Stimulated activated naive CD8-positive, alpha-beta T cell treated with anti-CD3 and anti-CD28 coated beads, Interleukin-15, amount 100 ng/mL, for 72 hours (primary cell): ENCODE measurements around the gene POLK.
"Not testable (repeated sequence)": the region's sequence is repeated elsewhere in the genome, so short reads cannot be mapped to it uniquely, and the experiment has no call there.

ENCODE experiments used
- ATAC-seq: fragments of 150-1000 bp; cut with Tn5 transposase; 2 replicates; pipeline ENCODE4 v1.10.0; 2021; ENCODE audit warnings: mild to moderate bottlenecking, moderate library complexity
- DNase-seq, 2 donors: peaks; one replicate each; pipeline ENCODE4 v3.0.0; 2021 to 2022
- H3K27ac Mint-ChIP-seq, 2 donors: one replicate each; pipeline ENCODE4 v1.8.0; 2022; ENCODE audit warnings: mild to moderate bottlenecking in 2 of 2, mixed read lengths in 2 of 2, moderate library complexity in 2 of 2
- H3K27me3 Mint-ChIP-seq: one replicate; pipeline ENCODE4 v1.8.0; 2022; ENCODE audit warnings: mixed read lengths
- H3K4me1 Mint-ChIP-seq: one replicate; pipeline ENCODE4 v1.8.0; 2022; ENCODE audit warnings: mild to moderate bottlenecking, mixed read lengths
- H3K4me3 Mint-ChIP-seq, 2 donors: one replicate each; pipeline ENCODE4 v1.8.0; 2022; ENCODE audit warnings: mild to moderate bottlenecking in 2 of 2, mixed read lengths in 2 of 2, moderate library complexity in 1 of 2
- H3K9me3 Mint-ChIP-seq, 2 donors: one replicate each; pipeline ENCODE4 v1.8.0; 2022; ENCODE audit warnings: mixed read lengths in 2 of 2

Gene POLK

GRCh38 chr5:75524071-75524470 lies 12.4 kb downstream of the POLK start:
- peak overlapping the region in 1 of 2 donors; percentile 28 for H3K27ac Mint-ChIP-seq
- H3K4me1 Mint-ChIP-seq = peaks cover 57% of the 10 kb centered on the region
- peaks cover 5 to 19% of the 10 kb centered on the region in 2 donors for H3K9me3 Mint-ChIP-seq
- ATAC-seq (peak; percentile 95), DNase-seq (no peak)
- peak overlapping the region; percentile 30 to 46 for H3K4me3 Mint-ChIP-seq
- H3K27me3 Mint-ChIP-seq = no peaks in the 10 kb centered on the region

GRCh38 chr5:75524591-75524990 lies 12.9 kb downstream of the POLK start:
- no peaks in the 10 kb centered on the region for H3K27me3 Mint-ChIP-seq
- DNase-seq (no peak), ATAC-seq (no peak)
- H3K4me3 Mint-ChIP-seq = peak overlapping the region in 1 of 2 donors; percentile 55
- peaks cover 54% of the 10 kb centered on the region for H3K4me1 Mint-ChIP-seq
- H3K27ac Mint-ChIP-seq = peak overlapping the region in 1 of 2 donors; percentile 28
- peaks cover 5 to 13% of the 10 kb centered on the region in 2 donors for H3K9me3 Mint-ChIP-seq

GRCh38 chr5:75525344-75525743 lies 13.7 kb downstream of the POLK start:
- peaks cover 48% of the 10 kb centered on the region for H3K4me1 Mint-ChIP-seq
- DNase-seq (no peak), ATAC-seq (no peak)
- H3K4me3 Mint-ChIP-seq = peak overlapping the region; percentile 38 to 55
- peaks cover 5 to 8% of the 10 kb centered on the region in 2 donors for H3K9me3 Mint-ChIP-seq
- peak overlapping the region in 1 of 2 donors; percentile 5 for H3K27ac Mint-ChIP-seq
- H3K27me3 Mint-ChIP-seq = no peaks in the 10 kb centered on the region

GRCh38 chr5:75526070-75526469 lies 14.4 kb downstream of the POLK start:
- Mint-ChIP-seq H3K9me3 (peaks cover 4 to 5% of the 10 kb centered on the region in 2 donors), H3K4me3 (peak overlapping the region; percentile 32 to 41), H3K27me3 (no peaks in the 10 kb centered on the region), H3K27ac (peak overlapping the region in 1 of 2 donors; percentile 19), H3K4me1 (peaks cover 48% of the 10 kb centered on the region)
- DNase-seq = no peak
- no peak for ATAC-seq

- no peak overlapping the region for H3K4me3 Mint-ChIP-seq
- ATAC-seq = no peak
- no peaks in the 10 kb centered on the region for H3K27me3 Mint-ChIP-seq
- no peak for DNase-seq
- peaks cover 33% of the 10 kb centered on the region for H3K4me1 Mint-ChIP-seq
- no peak overlapping the region for H3K27ac Mint-ChIP-seq
- peaks cover 5 to 8% of the 10 kb centered on the region in 2 donors for H3K9me3 Mint-ChIP-seq
Measured at GRCh38 chr5:75529185-75529584, 17.5 kb downstream of the POLK start.

DNA sequence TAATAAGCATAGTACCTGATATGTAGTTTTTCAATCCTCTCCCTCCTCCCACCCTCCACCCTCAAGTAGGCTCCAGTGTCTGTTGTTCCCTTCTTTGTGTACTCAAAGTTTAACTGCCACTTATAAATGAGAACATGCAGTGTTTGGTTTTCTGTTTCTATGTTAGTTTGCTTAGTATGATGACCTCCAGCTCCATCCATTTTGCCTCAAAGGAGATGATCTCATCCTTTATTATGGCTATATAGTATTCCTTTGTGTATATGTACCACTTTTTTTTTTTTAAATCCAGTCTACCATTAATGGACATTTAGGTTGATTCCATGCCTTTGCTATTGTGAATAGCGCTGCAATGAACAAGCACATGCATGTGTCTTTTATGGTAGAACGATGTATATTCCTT lies 20.5 kb downstream of the POLK start:
- no peak for DNase-seq
- Mint-ChIP-seq H3K4me1 (peaks cover 33% of the 10 kb centered on the region), H3K27ac (no peak overlapping the region), H3K9me3 (peaks cover 14 to 23% of the 10 kb centered on the region in 2 donors), H3K27me3 (no peaks in the 10 kb centered on the region), H3K4me3 (no peak overlapping the region)
- ATAC-seq = no peak

DNA sequence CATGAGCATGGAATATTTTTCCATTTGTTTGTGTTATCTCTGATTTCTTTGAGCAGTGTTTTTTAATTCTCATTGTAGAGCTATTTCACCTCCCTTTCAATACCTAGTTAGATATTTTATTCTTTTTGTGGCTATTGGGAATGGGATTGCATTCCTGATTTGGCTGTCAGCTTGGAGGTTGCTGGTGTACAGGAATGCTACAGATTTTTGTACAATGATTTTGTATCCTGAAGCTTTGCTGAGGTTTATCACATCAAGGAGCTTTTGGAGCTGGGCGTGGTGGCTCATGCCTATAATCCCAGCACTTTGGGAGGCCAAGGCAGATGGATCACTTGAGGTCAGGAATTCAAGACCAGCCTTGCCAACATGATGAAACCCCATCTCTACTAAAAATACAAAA lies 22.0 kb downstream of the POLK start:
- DNase-seq, ATAC-seq, H3K4me3 Mint-ChIP-seq, H3K27ac Mint-ChIP-seq, H3K27me3 Mint-ChIP-seq: not testable (repeated sequence)
- peaks cover 36% of the 10 kb centered on the region for H3K4me1 Mint-ChIP-seq
- peaks cover 14 to 23% of the 10 kb centered on the region in 2 donors for H3K9me3 Mint-ChIP-seq

DNA sequence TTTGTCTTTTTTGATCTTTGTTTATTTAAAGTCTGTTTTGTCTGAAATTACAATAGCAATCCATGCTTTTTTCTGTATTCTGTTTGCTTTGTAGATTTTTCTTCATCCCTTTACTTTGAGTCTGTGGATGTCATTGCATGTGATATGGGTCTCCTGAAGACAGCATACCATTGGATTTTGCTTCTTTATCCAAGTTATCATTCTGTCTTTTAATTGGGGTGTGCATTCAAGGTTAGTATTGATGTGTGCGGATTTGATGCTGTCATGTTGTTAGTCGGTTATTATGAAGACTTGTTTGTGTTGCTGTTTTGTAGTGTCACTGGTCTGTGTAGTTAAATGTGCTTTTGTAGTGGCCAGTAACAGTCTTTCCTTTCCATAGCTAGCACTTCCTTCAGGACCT lies 23.0 kb downstream of the POLK start:
- Mint-ChIP-seq H3K4me3 (no peak overlapping the region), H3K27me3 (no peaks in the 10 kb centered on the region), H3K4me1 (peaks cover 30% of the 10 kb centered on the region), H3K9me3 (peaks cover 14 to 23% of the 10 kb centered on the region in 2 donors), H3K27ac (no peak overlapping the region)
- no peak for ATAC-seq
- DNase-seq = no peak

DNA sequence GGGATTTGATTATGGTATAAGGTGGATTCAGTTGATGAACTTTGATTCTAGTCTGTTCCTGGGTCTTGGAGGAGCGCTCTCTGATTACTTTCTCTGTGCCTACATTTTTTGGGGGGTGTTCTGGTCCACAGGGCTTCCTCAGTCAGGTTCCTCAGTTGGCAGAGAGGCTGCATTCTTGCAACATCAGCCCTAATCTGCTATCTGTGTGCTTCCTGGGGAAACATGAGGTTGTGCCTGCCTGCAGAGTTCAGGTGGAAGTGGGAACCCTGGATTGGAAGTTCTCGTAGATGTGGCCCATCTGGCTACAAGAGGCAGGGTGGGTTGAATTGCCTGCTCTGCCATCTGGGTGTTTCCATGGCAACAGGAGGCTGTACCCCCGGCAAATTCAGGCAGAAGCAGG lies 24.5 kb downstream of the POLK start:
- ATAC-seq (no peak), DNase-seq (no peak)
- Mint-ChIP-seq H3K4me1 (peaks cover 30% of the 10 kb centered on the region), H3K27me3 (no peaks in the 10 kb centered on the region), H3K9me3 (peaks cover 14 to 23% of the 10 kb centered on the region in 2 donors), H3K27ac (peak overlapping the region in 1 of 2 donors; percentile 13), H3K4me3 (no peak overlapping the region)

GRCh38 chr5:75536694-75537360 lies 25.1 kb downstream of the POLK start:
- H3K4me1 Mint-ChIP-seq = peaks cover 30% of the 10 kb centered on the region
- peak overlapping the region in 1 of 2 donors; percentile 40 for H3K27ac Mint-ChIP-seq
- DNase-seq (no peak), ATAC-seq (no peak)
- peaks cover 14 to 23% of the 10 kb centered on the region in 2 donors for H3K9me3 Mint-ChIP-seq
- H3K4me3 Mint-ChIP-seq = no peak overlapping the region
- no peaks in the 10 kb centered on the region for H3K27me3 Mint-ChIP-seq

GRCh38 chr5:75538211-75538610 lies 26.5 kb downstream of the POLK start:
- no peaks in the 10 kb centered on the region for H3K27me3 Mint-ChIP-seq
- no peak overlapping the region for H3K4me3 Mint-ChIP-seq
- peaks cover 12 to 19% of the 10 kb centered on the region in 2 donors for H3K9me3 Mint-ChIP-seq
- peaks cover 28% of the 10 kb centered on the region for H3K4me1 Mint-ChIP-seq
- DNase-seq (no peak), ATAC-seq (no peak)
- no peak overlapping the region for H3K27ac Mint-ChIP-seq

GRCh38 chr5:75545131-75545530 lies 33.4 kb downstream of the POLK start:
- H3K9me3 Mint-ChIP-seq = no peaks in the 10 kb centered on the region
- no peak overlapping the region for H3K27ac Mint-ChIP-seq
- DNase-seq (no peak), ATAC-seq (no peak)
- H3K4me1 Mint-ChIP-seq = no peaks in the 10 kb centered on the region
- no peak overlapping the region for H3K4me3 Mint-ChIP-seq
- H3K27me3 Mint-ChIP-seq = no peaks in the 10 kb centered on the region

DNA sequence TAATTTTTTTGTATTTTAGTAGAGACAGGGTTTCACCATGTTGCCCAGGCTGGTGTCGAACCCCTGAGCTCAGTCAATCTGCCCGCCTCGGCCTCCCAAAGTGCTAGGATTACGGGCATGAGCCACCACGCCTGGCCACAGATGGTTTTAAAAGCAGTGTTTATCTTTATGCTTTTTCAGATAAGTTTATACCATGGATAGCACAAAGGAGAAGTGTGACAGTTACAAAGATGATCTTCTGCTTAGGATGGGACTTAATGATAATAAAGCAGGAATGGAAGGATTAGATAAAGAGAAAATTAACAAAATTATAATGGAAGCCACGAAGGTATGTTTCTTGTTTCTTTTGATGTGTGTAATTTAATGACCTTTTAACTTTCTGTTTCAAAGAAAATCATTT lies 35.1 kb downstream of the POLK start:
- no peaks in the 10 kb centered on the region for H3K4me1 Mint-ChIP-seq
- H3K9me3 Mint-ChIP-seq = no peaks in the 10 kb centered on the region
- ATAC-seq (no peak), DNase-seq (no peak)
- H3K27me3 Mint-ChIP-seq = no peaks in the 10 kb centered on the region
- H3K27ac Mint-ChIP-seq = no peak overlapping the region
- no peak overlapping the region for H3K4me3 Mint-ChIP-seq

GRCh38 chr5:75547812-75548211 lies 36.1 kb downstream of the POLK start:
- ATAC-seq (no peak), DNase-seq (no peak)
- H3K9me3 Mint-ChIP-seq = no peaks in the 10 kb centered on the region
- no peaks in the 10 kb centered on the region for H3K4me1 Mint-ChIP-seq
- H3K27me3 Mint-ChIP-seq = no peaks in the 10 kb centered on the region
- no peak overlapping the region for H3K4me3 Mint-ChIP-seq
- H3K27ac Mint-ChIP-seq = no peak overlapping the region

GRCh38 chr5:75550597-75550996 lies 38.9 kb downstream of the POLK start:
- Mint-ChIP-seq H3K4me1 (no peaks in the 10 kb centered on the region), H3K9me3 (no peaks in the 10 kb centered on the region), H3K4me3 (no peak overlapping the region), H3K27me3 (no peaks in the 10 kb centered on the region), H3K27ac (peak overlapping the region in 1 of 2 donors; percentile 64)
- DNase-seq (no peak), ATAC-seq (no peak)

GRCh38 chr5:75551471-75551870 lies 39.8 kb downstream of the POLK start:
- DNase-seq = no peak

DNA sequence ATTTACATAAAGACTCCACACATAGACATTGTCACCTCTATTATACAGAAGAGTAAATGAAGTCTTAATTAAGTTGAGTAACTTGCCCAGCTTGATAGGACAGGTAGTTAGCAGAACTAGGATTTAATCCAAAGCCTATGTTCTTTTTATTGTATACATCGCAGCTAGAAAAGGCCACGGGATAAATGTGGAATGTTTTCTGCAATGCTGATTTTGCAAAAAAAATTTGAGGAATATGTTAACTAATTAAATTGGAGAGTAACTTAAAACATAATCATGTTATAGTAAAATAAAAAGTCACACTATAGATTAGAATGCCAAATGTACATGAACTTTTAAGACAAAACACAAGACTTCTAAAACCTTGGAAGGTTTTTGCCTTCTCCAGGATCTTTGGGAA lies 41.1 kb downstream of the POLK start:
- Mint-ChIP-seq H3K9me3 (peaks cover 0 to 6% of the 10 kb centered on the region in 2 donors), H3K4me3 (no peak overlapping the region), H3K27ac (no peak overlapping the region), H3K27me3 (no peaks in the 10 kb centered on the region), H3K4me1 (no peaks in the 10 kb centered on the region)
- ATAC-seq = no peak
- no peak for DNase-seq

More at GRCh38 chr5:75551471-75551870, 39.8 kb downstream of the POLK start:
- Mint-ChIP-seq H3K9me3 (no peaks in the 10 kb centered on the region), H3K27me3 (no peaks in the 10 kb centered on the region), H3K27ac (no peak overlapping the region), H3K4me1 (no peaks in the 10 kb centered on the region), H3K4me3 (no peak overlapping the region)
- no peak for ATAC-seq
